ENCODE measurements around the gene FOXL2. TPM values are rescaled to one million over a fixed set of nuclear protein-coding genes. Genes with fewer than 3 reads are reported as not detected.

The FOXL2 gene
- total RNA-seq, 1 donor from 2014 or later: 0.21 TPM

- Mint-ChIP-seq H3K36me3 (ENCODE audit: unreplicated experiment) (peaks cover 2% of the 10 kb centered on the region), H3K9me3 (ENCODE audit: unreplicated experiment) (peaks cover 8% of the 10 kb centered on the region), H3K27me3 (ENCODE audit: unreplicated experiment) (peaks cover 23% of the 10 kb centered on the region), H3K27ac (ENCODE audit: unreplicated experiment) (no peak overlapping the region), H3K4me1 (ENCODE audit: unreplicated experiment) (no peaks in the 10 kb centered on the region), H3K4me3 (ENCODE audit: unreplicated experiment) (no peak overlapping the region)
- DNase-seq (ENCODE audit: extremely low spot score, unreplicated experiment): no peak
- TF ChIP-seq CTCF (IDR thresholded peaks at IDR 0.05): no peak
Measured at GRCh38 chr3:138964923-138965322, 18.0 kb upstream of the FOXL2 start.

DNA sequence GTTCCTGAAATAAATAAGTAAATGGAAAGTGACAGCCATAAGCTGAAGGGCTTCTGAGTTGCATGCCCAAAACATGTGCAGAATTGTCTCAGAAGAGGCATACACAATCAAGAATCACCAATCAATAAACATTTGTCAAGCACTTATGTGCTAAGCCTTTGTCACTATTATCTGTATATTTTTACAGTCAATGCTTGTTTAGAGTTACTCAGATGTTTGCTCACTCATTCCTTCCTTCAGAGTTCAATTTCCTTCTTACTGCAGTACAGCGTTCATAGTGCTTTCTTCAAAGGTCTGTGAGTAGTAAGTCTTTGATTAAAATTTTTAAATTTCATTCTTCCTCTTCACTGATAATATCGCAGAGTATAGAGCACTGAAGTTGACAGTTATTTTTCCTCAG lies 17.3 kb upstream of the FOXL2 start:
- no peak for DNase-seq (ENCODE audit: extremely low spot score, unreplicated experiment)
- Mint-ChIP-seq H3K27me3 (ENCODE audit: unreplicated experiment) (peaks cover 19% of the 10 kb centered on the region), H3K27ac (ENCODE audit: unreplicated experiment) (no peak overlapping the region), H3K36me3 (ENCODE audit: unreplicated experiment) (peaks cover 2% of the 10 kb centered on the region), H3K9me3 (ENCODE audit: unreplicated experiment) (peaks cover 8% of the 10 kb centered on the region), H3K4me1 (ENCODE audit: unreplicated experiment) (no peaks in the 10 kb centered on the region), H3K4me3 (ENCODE audit: unreplicated experiment) (no peak overlapping the region)
- no peak for TF ChIP-seq CTCF (IDR thresholded peaks at IDR 0.05)

GRCh38 chr3:138962854-138963560 lies 16.1 kb upstream of the FOXL2 start:
- Mint-ChIP-seq H3K27me3 (ENCODE audit: unreplicated experiment) (peaks cover 27% of the 10 kb centered on the region), H3K36me3 (ENCODE audit: unreplicated experiment) (peaks cover 2% of the 10 kb centered on the region)

GRCh38 chr3:138960417-138960852 lies 13.5 kb upstream of the FOXL2 start:
- no peaks in the 10 kb centered on the region for H3K4me1 Mint-ChIP-seq (ENCODE audit: unreplicated experiment)
- no peak overlapping the region for H3K4me3 Mint-ChIP-seq (ENCODE audit: unreplicated experiment)

More at GRCh38 chr3:138962854-138963560, 16.1 kb upstream of the FOXL2 start:
- H3K4me3 Mint-ChIP-seq (ENCODE audit: unreplicated experiment): no peak overlapping the region
- H3K4me1 Mint-ChIP-seq (ENCODE audit: unreplicated experiment): no peaks in the 10 kb centered on the region
- H3K27ac Mint-ChIP-seq (ENCODE audit: unreplicated experiment): no peak overlapping the region
- DNase-seq (ENCODE audit: extremely low spot score, unreplicated experiment): no peak
- no peak for TF ChIP-seq CTCF (IDR thresholded peaks at IDR 0.05)
- peaks cover 8% of the 10 kb centered on the region for H3K9me3 Mint-ChIP-seq (ENCODE audit: unreplicated experiment)

More at GRCh38 chr3:138960417-138960852, 13.5 kb upstream of the FOXL2 start:
- Mint-ChIP-seq H3K27ac (ENCODE audit: unreplicated experiment) (no peak overlapping the region), H3K36me3 (ENCODE audit: unreplicated experiment) (no peaks in the 10 kb centered on the region), H3K9me3 (ENCODE audit: unreplicated experiment) (peaks cover 8% of the 10 kb centered on the region), H3K27me3 (ENCODE audit: unreplicated experiment) (peaks cover 40% of the 10 kb centered on the region)
- TF ChIP-seq CTCF (IDR thresholded peaks at IDR 0.05): no peak
- no peak for DNase-seq (ENCODE audit: extremely low spot score, unreplicated experiment)

Measured in osteocyte (in vitro differentiated cells).